ENCODE measurements around the gene IRF5.
"Not testable (repeated sequence)": the region's sequence is repeated elsewhere in the genome, so short reads cannot be mapped to it uniquely, and the experiment has no call there.

The IRF5 gene

DNA sequence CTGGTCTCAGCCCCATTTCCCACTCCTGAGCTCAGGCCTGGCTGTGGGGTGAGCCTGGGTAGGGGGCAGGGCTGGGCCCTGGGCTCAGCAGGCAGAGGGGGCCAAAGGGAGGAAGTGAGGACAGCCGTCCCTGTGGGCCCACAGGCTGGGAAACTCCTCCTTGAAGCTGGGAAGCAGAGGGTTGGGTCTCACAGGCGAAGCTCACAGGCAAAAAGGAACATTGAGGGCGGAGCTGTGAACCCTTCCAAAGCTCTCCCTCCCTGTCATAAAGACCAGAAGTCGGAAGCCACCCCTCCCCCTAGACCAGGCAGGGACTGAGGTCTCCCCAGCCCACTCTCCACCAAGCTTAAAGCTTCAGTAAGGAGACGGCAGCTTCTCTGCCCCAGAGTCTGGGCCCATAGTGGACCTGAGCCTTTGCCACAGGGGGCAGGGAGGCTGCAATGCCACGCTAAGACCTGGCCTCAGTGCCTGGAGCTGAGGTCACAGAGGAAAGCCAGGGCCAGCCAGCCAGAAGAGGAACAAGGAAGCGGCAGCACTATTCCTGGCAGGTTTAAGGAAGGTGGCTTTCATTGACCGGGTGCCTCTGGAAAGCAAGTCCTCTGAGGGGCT lies 26.2 kb upstream of the IRF5 start:
- TF ChIP-seq, protein P1, sequence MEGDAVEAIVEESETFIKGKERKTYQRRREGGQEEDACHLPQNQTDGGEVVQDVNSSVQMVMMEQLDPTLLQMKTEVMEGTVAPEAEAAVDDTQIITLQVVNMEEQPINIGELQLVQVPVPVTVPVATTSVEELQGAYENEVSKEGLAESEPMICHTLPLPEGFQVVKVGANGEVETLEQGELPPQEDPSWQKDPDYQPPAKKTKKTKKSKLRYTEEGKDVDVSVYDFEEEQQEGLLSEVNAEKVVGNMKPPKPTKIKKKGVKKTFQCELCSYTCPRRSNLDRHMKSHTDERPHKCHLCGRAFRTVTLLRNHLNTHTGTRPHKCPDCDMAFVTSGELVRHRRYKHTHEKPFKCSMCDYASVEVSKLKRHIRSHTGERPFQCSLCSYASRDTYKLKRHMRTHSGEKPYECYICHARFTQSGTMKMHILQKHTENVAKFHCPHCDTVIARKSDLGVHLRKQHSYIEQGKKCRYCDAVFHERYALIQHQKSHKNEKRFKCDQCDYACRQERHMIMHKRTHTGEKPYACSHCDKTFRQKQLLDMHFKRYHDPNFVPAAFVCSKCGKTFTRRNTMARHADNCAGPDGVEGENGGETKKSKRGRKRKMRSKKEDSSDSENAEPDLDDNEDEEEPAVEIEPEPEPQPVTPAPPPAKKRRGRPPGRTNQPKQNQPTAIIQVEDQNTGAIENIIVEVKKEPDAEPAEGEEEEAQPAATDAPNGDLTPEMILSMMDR (IDR thresholded peaks at IDR 0.05; ENCODE audit: poor library complexity, severe bottlenecking) = no peak
- H3K27ac ChIP-seq (ENCODE audit: poor library complexity, severe bottlenecking) = no peak overlapping the region
- no peaks in the 10 kb centered on the region for H3K4me1 ChIP-seq (ENCODE audit: insufficient read depth, poor library complexity, severe bottlenecking)
- ATAC-seq (ENCODE audit: low read depth) = no peak
- H3K9me3 ChIP-seq (ENCODE audit: severe bottlenecking) = no peaks in the 10 kb centered on the region
- H3K27me3 ChIP-seq (ENCODE audit: insufficient read depth, poor library complexity, severe bottlenecking) = peaks cover 19% of the 10 kb centered on the region
- H3K4me3 ChIP-seq (ENCODE audit: severe bottlenecking) = no peak overlapping the region
- H3K36me3 ChIP-seq (ENCODE audit: low read depth) = no peaks in the 10 kb centered on the region
- DNase-seq (ENCODE audit: low spot score) = peak; percentile 19

GRCh38 chr7:128912281-128912680 lies 25.4 kb upstream of the IRF5 start:
- DNase-seq (ENCODE audit: low spot score) (peak; percentile 43), ATAC-seq (ENCODE audit: low read depth) (no peak)
- Histone ChIP-seq H3K27ac (ENCODE audit: poor library complexity, severe bottlenecking) (no peak overlapping the region), H3K36me3 (ENCODE audit: low read depth) (no peaks in the 10 kb centered on the region), H3K4me3 (ENCODE audit: severe bottlenecking) (no peak overlapping the region), H3K27me3 (ENCODE audit: insufficient read depth, poor library complexity, severe bottlenecking) (peaks cover 19% of the 10 kb centered on the region), H3K4me1 (ENCODE audit: insufficient read depth, poor library complexity, severe bottlenecking) (no peaks in the 10 kb centered on the region), H3K9me3 (ENCODE audit: severe bottlenecking) (no peaks in the 10 kb centered on the region)
- TF ChIP-seq, protein P1 (IDR thresholded peaks at IDR 0.05; ENCODE audit: poor library complexity, severe bottlenecking) = no peak

DNA sequence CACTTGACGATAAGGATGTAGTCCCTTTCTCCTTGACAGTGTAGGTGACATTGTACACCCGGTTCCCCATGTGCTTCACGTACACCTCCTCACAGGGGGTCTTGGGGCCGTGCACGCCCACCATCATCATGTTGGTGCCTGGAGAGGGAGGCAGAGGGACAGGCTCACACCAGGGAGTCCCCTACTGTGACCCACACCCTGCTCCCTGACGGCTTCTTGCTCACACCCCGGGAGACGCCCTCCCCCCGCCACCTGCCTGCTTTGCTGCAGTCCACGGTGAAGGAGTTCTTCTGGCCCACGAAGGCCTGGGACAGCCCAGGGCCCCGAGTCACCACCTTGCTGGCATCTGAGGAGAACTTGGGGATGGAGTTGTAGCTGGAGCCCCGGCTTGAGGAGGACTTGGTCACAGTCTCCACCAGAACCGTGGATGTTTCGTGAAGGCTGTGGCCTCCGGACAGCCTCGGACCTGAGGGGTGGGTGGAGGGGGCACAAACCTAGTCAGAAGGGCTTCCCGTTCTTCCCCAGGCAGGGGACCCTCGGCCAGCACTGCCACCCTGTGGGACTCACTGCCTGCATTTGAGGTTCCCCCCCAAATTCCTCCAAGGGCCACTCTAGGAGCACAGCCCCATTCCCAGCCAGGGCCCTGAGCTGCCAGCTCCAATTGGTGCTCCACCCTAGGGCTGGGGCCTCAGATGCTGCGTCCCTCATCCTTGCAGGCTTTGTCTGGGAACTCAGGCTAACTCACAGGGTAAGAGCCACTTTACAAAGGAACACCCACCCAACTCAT lies 24.8 kb upstream of the IRF5 start:
- not testable (repeated sequence) for H3K27ac ChIP-seq (ENCODE audit: poor library complexity, severe bottlenecking); H3K9me3 ChIP-seq (ENCODE audit: severe bottlenecking); H3K36me3 ChIP-seq (ENCODE audit: low read depth); H3K4me1 ChIP-seq (ENCODE audit: insufficient read depth, poor library complexity, severe bottlenecking); H3K4me3 ChIP-seq (ENCODE audit: severe bottlenecking); ATAC-seq (ENCODE audit: low read depth)
- H3K27me3 ChIP-seq (ENCODE audit: insufficient read depth, poor library complexity, severe bottlenecking) = peaks cover 19% of the 10 kb centered on the region
- DNase-seq (ENCODE audit: low spot score) = peak; percentile 19

DNA sequence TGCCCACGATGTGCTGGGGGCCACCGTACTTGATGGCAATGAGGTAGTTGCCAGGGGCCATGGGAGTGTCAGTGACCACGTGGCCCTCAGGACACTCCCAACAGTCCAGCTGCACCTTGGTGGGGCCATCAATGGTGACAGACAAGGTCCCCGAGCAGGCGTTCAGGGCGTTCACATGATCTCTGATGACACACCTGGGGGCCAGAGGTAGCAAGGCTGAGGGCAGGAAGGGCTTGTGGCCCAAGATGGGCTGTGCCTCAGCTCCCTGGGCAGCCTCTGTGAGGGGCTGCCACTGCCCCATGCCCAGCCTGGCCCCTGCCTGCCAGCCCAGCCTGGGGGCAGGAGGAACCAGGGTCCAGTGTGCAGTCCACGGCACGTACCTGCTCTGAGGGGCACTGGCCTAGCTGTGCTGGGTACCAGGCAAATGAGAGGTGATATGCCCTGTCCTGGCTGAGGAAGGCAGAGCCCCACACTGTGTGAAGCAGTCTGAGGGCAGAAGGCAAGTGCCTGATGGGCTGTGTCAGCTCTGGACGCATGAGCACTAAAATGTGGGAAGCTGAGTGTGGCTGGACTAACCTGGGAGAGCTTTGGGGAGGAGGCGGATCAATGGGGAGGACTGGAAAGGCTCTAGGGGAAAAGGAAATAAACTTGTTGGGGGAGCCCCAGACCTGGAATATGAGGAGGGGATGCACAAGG lies 23.7 kb upstream of the IRF5 start:
- no peaks in the 10 kb centered on the region for H3K36me3 ChIP-seq (ENCODE audit: low read depth)
- H3K27me3 ChIP-seq (ENCODE audit: insufficient read depth, poor library complexity, severe bottlenecking) = peaks cover 19% of the 10 kb centered on the region
- DNase-seq (ENCODE audit: low spot score) = peak; percentile 36
- no peaks in the 10 kb centered on the region for H3K4me1 ChIP-seq (ENCODE audit: insufficient read depth, poor library complexity, severe bottlenecking)
- no peak overlapping the region for H3K4me3 ChIP-seq (ENCODE audit: severe bottlenecking)
- TF ChIP-seq, protein P1 (IDR thresholded peaks at IDR 0.05; ENCODE audit: poor library complexity, severe bottlenecking) = no peak
- no peak overlapping the region for H3K27ac ChIP-seq (ENCODE audit: poor library complexity, severe bottlenecking)
- no peaks in the 10 kb centered on the region for H3K9me3 ChIP-seq (ENCODE audit: severe bottlenecking)
- ATAC-seq (ENCODE audit: low read depth) = no peak

DNA sequence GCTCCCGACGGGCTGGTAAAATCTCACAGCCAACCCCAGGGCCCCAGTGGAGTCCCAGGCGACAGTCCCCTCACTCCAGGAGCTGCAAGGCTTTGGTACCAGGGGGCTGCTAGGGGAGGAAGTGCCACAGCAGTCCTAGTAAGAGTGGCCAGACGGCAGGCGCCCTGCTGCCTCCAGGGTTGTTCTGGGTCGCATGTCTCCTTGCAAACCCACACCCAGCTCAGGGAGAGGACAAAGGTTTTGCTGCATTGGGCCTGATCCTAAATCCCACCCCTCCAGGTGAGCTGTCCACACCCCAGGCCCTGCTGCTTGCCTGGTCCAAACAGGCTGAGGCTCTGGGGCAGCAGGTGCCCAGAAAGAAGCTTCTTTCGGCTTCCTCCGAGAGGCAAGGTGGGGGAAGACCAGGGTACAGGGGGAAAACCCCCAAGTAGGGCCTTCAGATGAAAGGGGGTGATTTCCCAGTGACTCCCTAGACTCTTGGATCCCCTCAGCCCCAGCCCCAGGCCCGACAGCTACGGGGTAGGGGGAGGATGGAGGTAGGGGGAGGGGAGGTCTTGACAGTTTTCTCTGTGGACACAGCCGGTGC lies 23.1 kb upstream of the IRF5 start:
- H3K36me3 ChIP-seq (ENCODE audit: low read depth) = no peaks in the 10 kb centered on the region
- no peaks in the 10 kb centered on the region for H3K4me1 ChIP-seq (ENCODE audit: insufficient read depth, poor library complexity, severe bottlenecking)
- ATAC-seq (ENCODE audit: low read depth) = no peak
- DNase-seq (ENCODE audit: low spot score) = peak; percentile 56
- TF ChIP-seq, protein P1 (IDR thresholded peaks at IDR 0.05; ENCODE audit: poor library complexity, severe bottlenecking) = no peak
- no peak overlapping the region for H3K4me3 ChIP-seq (ENCODE audit: severe bottlenecking)
- no peaks in the 10 kb centered on the region for H3K9me3 ChIP-seq (ENCODE audit: severe bottlenecking)
- peaks cover 18% of the 10 kb centered on the region for H3K27me3 ChIP-seq (ENCODE audit: insufficient read depth, poor library complexity, severe bottlenecking)
- H3K27ac ChIP-seq (ENCODE audit: poor library complexity, severe bottlenecking) = no peak overlapping the region

Measured in RWPE2 (cell line).